Stimulated activated CD8-positive, alpha-beta memory T cell treated with anti-CD3 and anti-CD28 coated beads, Interleukin-4, amount 100 ng/mL, for 48 hours (primary cell): ENCODE measurements around the gene PI3.
"Not testable (repeated sequence)": the region's sequence is repeated elsewhere in the genome, so short reads cannot be mapped to it uniquely, and the experiment has no call there.

Source experiments
- DNase-seq: peaks from one replicate; pipeline ENCODE4 v3.0.0-alpha.2; 2020

The PI3 gene, protein sequence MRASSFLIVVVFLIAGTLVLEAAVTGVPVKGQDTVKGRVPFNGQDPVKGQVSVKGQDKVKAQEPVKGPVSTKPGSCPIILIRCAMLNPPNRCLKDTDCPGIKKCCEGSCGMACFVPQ

DNA sequence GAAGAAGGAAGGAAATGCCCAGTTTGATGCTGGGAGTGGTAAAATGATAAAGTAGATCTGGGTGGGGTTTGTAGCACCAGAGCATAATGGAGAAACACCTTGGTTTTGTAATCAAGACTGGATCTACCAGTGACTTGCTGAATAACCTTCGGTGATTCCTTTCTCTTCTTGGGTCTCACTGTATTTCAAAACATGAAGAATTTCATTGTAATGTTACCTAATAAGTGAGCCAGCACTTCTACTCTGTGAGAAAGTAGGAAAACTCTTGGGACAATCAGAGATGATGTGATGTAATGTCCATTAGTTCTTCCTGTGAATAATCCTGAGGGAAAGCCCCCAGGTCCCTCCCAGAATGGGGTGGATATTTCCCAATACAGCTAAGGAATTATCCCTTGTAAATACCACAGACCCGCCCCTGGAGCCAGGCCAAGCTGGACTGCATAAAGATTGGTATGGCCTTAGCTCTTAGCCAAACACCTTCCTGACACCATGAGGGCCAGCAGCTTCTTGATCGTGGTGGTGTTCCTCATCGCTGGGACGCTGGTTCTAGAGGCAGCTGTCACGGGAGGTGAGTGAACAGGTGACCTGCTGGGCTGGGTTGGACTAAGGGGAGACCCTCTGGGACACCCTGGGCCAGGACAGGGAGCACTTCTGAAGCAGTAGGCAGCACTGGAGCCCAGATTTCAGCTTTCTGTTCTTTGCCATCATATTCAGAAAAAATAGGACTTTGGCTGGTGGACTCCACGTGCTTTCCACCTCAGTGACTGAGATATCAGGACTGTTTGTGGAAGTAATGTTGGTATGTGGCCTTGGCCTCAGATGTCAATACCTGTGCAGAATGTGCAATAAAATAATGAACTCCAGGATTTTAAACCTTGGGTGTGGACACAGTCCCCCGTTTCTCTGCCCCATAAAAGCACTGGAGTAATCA is at the start of gene PI3:
Gene PI3 (plus strand): TSS at position 469 of the 931 bp plus-strand sequence. CDS start 21 bp downstream, at position 490.
- DNase-seq = no peak

DNA sequence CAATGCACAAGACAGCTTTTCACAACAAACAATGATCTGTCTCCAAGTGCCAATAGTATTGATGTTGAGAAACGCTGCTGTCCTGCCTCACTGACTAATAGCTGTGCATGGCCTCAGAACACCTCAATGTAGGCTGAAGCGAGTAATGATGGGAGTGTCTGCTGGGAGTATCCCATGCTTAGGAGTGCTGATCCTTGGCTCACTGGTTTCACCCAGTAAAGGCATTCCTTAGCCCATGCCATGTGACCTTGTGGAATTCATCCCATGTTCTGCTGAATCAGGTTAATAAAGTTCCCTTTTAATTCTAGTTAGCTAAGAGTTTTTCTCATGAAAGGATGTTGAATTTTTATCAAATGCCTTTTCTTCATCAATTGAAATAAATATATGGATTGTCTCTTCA is 46.6 kb upstream of the PI3 start:
- DNase-seq = no peak

DNA sequence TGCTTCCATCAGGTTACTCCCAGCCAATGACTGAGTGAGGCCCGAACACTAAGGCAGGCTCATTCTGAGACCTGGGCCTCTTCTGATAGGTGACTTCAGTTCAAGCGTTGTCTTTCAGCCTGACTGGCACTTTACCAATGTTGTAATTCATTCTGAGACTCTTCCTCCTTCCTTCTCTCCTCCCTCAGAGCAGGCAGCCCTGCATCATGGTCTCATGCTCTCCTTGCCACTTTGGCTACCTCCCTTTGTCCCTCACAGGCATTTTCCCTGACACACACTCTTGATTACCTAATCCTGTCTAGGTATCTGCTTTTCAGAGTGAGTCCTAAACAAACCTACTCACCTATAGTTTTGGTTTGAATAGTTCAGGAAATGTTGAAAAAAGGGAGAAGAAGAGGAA is 37.8 kb upstream of the PI3 start:
- DNase-seq = no peak

DNA sequence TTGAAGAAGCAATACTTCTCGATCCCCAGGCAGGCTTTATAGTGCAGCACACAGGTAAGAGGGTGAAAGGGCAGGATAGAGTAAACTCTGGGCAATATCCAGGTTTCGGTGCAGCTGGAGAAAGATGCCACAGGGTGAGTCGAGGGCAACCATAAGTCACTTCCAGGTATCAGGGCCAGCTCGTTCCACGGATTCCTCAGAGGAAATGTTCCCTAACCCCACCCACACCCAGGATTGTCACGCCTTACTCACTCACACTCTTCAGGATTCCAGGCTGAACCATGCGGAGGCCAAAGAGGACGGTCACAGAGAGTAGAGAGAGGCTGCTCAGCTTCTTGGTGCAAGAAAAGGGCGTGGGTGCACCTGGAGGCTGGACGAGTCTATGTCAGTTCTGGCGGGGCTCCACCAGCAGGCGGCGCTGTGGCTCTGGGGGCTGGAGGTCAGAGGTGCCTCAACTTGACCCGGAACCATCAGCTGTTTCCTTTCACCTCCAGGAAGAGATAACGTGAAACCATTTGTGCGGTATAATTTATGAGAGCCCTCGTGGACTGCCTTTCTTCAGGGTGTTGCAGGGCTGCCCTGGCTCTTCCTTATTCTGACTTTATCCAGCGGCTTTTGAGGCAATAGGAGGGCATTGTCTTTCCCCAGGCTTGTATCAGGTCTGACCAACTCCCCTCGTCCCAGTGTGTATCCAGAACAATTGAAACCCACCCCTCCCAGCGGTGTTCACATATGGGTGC is 36.0 kb upstream of the PI3 start:
- DNase-seq = peak; percentile 96

DNA sequence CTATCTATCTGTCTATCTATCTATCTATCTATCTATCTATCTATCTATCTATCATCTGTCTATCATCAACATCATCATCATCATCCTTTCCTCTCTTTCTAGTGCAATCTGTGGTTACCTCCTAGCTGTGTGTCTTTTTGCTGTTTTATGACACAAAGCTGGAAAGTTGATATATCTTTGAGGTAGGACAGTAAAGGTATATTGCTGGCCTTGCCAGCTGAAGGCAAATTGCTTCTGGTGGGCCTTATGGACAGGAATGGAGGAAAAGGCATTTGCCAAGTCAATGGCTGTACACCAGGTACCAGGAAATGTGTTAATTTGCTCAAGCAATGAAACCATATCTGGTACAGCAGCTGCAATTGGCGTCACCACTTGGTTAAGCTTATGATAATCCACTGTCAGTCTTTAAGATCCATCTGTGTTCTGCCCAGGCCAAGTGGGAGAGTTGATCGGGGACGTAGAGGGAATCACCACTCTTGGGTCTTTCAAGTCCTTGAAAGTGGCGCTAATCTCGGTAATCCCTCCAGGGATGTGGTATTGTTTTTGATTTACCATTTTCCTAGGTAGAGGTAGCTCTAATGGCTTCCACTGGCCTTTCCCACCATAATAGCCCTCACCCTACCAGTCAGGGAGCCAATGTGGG is 34.8 kb upstream of the PI3 start:
- DNase-seq = not testable (repeated sequence)

DNA sequence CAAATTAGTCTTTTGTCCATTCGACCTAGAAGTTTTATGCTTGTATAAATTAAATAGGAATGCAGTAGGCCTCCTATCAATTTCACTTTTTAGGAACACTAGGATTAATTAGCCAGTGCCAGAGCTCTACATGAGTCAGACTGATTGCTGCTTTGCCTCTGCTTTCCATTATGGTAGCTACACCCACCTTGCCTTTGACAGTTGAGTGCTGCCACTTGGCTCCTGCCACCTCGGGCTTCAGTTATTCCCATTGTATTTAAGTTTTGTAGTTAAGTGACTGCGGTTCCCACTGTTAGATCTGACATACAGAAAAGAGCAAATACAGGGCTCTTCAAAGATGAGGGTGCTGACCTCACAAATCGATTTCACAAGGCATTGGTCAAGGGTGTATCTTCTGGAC is 33.9 kb upstream of the PI3 start:
- no peak for DNase-seq

DNA sequence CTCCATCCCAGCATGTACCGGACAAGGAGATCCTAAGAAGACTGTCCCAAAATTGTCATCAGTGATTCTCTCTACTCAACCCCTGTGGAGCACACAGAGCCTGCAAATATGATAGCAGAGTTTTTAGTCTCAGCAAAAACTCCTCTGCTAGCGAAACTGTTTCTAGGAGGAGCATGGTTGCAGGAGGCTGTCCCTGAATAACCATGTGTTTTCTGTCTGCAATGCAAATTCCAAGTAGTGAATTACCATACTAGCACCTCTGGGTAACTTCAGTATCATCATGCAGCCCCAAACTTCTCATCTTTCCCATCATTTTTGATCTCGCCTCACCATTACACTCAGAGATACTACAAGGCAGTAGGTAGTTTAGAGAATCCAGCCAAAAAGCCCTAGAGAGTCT is 25.6 kb upstream of the PI3 start:
- DNase-seq = no peak

DNA sequence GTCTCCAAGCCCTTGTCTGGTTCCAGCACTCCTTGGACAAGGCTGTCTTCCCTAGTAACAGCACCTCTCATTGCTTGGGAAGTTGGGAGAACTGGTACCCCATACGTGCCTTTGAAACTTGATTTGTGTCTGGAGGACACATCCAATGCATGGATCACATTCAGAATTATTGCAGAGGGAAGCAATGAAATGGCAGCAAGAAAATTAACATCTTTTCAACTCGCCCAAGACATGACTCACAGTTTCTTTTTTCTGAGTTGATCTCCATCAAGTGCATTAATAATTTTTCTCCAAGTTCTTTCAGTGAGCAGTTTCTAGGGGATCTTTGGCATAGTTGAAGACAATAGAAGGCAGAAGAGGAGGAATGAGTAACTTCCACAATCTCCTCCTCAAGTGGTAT is 22.3 kb upstream of the PI3 start:
- no peak for DNase-seq

DNA sequence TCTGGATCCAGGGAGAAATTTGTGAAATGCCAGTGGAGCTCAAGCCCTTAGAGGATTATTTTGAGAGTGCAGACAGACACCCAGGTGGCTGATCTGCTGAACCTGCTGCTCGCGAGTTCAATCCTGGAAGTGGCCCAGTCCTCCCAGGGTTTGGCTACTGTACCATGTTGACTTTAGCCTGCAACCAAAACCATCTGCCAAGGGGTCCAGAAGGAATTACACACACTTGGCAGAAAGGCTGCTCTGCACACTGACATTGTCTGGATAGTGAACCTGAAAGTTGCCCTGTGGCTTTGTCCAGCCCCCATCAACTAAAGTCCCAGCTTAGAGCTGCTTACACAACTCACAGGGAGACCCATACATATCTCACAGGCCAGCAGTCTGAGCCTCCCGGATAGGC is 21.6 kb upstream of the PI3 start:
- no peak for DNase-seq

DNA sequence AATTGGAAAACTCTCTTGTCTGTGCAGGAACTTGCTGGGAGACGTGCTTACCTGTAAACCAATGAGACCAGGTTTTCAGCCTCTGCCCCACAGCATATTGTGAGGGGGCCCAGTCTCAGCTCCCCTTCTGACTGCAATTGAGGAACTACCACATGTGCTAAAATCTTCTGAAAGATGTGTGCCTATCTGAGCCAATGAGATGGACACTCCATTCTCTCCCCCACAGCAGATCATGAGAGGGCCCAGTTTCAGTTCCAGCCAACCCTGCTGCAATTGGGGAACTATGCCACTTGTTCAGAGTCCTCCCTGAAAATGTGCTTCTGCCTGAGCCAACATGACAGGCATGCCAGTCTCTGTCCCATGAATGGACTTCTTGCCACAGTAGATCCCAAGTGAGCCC is 20.9 kb upstream of the PI3 start:
- DNase-seq = no peak

DNA sequence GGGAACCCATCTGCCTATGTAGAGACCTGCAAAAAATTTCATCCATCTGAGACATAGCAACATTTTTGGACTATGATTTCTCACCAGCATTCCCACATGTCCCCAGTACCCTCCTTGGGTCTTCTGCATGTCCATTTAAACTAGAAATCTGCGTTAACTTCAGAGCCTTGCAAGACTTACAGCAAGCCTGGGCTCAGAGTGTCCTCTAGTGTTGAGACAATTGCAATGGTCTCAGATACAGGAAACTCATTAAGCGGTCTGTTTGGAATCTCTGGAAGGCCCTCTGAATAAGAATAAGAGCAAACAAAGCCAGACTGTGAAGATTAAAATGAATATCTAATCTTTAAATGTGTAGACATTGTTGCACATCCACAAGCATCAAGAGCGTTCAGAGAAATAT is 20.5 kb upstream of the PI3 start:
- DNase-seq = no peak

DNA sequence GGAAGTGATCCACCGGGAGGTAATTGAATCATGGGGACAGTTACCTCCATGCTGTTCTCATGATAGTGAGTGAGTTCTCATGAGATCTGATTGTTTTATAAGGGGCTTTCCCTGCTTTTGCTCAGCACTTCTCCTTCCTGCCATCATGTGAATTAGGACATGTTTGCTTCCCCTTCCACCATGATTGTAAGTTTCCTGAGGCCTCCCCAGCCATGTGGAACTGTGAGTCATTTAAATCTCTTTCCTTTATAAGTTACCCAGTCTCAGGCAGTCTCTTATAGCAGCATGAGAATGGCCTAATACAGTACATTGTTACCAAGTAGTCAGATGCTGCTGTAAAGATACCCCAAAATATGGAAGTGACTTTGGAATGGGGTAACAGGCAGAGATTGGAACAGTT is 19.9 kb upstream of the PI3 start:
- not testable (repeated sequence) for DNase-seq

DNA sequence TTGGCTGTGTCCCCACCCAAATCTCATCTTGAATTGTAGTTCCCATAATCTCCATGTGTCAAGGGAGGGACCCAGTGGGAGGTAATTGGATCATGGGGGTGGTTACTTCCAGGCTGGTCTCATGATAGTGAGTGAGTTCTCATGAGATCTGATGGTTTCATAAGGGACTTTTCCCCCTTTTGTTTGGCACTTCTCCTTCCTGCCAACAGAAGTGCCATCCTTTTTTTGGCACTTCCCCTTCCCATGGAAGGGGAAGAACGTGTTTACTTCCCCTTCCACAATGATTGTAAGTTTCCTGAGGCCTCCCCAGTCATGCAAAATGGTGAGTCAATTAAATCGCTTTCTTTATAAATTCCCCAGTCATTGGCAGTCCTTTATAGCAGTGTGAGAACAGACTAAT is 18.0 kb upstream of the PI3 start:
- DNase-seq = no peak

DNA sequence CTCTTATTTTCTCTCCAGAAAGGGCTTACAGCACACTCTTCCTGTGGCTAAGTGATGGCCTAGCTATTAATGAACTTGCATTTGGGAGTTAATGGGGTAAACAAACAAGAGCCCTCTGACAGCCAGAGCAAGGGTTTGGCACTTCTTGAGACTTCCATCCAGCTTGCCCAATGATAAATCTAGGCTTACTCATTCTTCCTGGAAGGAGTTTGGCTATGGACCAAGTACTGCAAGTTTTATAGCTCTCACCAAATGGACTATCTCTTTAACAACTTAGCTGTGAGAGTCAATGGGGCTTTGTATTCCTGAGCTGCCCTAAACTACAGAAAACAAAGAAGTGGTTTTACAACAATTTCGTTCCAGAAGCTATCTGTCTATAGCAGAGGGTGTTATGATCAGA is 16.7 kb upstream of the PI3 start:
- DNase-seq = no peak

DNA sequence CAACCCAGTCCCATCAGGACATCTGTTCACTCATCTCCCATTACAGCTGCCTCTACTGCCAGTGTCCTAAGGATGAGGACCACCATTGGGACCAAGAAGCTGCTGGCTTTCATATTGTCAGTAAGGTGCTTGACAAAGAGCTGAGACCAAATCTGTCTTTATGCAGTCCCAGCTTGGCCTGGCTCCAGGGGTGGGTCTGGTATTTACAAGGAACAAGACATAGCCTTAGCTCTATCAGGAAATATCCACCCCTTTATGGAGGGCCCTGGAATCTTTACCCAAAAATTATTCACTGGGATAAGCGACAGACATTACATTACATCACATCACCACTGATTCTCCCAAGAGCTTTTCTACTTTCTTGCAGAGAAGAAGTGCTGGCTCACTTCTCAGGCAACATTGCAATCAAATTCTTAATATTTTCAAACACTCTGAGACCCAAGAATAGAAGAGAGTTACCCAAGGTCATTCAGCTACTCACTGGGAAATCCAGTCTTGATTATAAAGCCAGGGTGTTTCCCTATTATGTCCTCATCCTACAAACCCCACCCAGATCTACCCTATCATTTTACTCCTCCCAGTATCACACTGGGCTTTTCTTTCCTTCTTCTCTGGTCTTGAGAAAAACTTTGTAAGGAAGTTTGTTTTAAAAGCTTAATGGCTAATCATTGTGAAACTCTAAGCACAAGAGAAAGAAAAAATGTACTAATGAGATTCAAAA is 11.5 kb upstream of the PI3 start:
- no peak for DNase-seq

DNA sequence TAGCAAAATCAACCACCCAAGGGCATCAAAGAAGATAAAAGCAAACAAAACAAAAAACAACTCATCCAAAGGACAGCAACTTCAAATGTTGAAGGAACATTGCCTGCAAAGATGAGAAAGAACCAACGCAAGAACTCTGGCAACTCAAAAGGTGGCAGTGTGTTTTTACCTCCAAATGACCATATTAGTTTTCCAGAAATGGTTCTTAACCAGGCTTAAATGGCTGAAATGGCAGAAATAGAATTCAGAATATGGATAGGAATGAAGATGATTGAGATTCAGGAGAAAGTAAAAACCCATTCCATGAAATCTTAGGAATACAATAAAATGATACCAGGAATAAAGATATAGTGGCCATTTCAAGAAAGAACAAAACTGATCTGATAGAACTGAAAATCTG is 9.8 kb upstream of the PI3 start:
- no peak for DNase-seq

DNA sequence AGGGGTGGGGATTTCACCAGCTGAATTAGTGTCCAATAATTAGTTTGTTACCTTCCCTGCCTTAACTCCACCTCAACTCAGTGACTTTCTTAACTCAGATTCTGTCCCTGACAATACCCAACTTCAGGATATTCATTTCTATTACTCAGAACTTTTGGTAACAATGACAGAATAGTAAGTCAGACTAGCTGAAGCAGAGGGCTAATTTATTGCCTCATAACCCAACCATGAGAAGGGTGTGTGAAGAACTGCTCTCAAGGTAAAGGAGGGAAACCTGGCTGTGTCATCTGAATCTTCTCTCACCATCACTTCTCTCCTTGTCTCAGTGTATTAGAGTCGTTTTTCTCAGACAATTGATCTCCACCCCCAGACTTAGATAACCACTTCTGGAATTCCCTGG is 1.2 kb upstream of the PI3 start:
- no peak for DNase-seq

DNA sequence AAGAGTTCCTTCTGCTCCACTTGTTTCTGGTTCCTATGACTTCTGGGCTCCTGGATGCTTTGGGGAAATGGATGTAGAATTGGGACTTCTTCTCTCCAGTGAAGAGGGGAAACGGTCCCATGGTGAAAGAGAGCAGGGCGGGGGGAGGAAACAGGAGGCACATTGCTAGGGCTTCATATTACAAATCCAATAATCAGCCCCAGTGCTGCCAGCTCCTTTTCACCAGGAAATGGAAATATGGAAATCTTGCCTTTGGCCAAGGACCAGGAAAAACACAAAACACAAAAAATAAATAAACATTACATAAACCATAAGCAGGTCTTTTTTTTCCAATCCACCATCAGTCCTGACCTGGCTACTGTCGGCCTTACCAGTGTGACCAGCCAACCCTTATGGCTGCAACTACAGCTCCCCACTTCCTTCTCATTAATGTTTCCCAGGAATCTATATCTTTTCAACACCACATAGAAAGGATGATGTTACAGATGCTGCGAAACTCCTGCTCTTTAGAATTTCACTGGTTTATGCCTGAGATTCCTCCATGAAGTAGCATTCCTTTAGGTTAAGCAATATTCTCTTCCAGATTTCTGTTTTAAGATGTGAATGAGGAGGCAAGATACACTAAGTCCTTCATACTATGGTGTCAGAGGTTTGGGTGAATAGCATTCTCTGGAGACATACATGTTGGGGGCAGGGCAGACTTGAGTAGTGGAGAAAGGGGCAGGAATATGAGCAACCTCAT is 2.0 kb downstream of the PI3 start:
- no peak for DNase-seq

DNA sequence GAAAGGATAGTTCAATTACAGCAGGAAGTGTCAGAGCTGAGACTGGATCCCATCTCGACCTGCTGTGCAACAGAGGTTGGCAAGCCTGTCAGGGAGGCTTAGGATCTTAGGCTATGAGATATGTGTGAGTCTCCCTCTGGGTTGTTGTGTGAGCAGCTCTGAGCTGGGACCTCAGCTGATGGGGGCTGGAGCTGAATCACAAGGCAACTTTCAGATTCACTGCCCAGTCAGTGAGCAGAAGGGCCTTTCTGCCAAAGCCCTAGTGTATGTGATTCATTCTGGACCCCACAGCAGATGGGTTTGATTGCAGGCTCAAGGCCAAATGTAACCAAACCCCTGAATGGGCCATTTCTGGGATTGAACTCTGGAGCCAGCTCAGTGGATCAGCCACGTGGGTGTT is 4.5 kb downstream of the PI3 start:
- DNase-seq = no peak

DNA sequence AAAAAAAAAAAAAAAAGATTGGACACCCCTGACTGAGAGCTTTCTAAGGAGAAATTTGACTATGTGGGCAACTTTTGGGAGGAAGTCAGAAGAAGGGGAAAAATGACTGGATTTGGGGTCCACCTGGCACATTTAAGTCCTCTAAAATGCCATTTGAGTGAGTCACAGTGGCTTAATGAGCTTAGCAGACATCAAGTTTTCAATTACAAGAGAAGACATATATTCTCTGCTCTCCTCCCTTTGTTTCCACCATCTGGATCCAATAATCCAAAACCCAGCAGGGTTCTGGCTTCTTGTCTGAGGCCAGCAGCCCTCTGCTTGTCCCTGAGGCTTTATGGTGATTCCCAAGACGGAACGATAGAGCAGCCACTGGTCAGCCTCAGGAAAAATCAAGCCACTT is 6.9 kb downstream of the PI3 start:
- no peak for DNase-seq

DNA sequence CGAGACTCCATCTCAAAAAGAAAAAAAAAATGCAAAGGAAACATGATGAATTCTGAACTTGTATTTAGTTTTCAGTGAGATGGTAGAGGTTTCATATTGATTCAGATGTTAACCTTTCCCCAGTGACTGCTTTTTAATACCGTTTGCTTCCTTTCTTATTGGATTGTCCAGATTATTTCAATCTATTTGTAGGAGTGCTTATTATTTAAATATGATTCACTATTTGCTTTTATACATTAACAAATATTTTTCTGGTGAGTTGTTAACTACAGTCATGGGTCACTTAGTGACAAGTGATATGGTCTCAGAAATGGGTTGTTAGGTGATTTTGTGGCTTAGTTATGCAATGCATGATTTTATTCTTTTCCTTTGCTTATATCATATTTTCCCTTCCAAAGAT is 8.4 kb downstream of the PI3 start:
- no peak for DNase-seq

DNA sequence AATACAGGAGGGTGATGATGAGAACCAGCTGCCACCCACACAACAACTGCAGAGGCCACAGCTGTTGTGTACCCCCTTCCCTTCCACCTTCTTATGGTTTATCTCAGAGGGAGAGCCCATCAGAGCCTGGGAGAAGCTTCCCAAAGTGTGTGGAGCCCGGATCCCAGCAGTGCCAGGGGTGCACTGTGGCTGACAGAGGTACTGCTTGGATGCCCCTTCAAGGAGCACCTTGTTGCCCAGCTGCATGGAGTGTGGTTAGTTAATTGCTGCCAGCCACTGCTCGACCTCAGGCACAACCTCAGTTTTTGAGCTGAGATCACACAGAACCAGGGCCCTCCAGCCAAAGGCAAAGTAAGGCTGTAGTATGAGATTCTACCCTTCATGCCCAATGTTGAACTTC is 13.0 kb downstream of the PI3 start:
- no peak for DNase-seq
